HG03159 (cell line): ENCODE data around the gene ADAMTS18.

Source experiments
- ATAC-seq: cut with Tn5 transposase; IDR thresholded peaks from one replicate; pipeline ENCODE4 v1.9.1; 2021; ENCODE audit warnings: mild to moderate bottlenecking, moderate library complexity; ENCODE audit not compliant: unreplicated experiment

The ADAMTS18 gene

DNA sequence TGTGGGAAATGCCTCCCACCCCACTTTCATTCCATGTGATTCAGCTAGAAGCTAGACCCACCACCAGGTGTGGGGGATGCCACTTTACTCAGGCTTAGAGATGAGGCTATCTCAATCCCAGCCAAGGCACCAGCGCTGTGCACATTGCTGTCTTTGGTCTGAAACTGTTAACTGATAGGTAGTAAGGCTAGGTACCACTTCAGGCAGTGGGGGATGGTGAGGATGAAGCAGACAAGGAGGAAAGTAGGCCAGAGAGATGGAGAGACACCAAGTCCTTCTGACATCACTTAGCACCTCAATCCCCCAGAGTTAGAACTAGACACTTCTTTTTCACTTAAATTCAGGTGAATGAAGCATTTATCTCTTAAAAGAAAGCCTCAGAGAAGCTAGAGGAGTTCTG is 35.8 kb downstream of the ADAMTS18 start:
- ATAC-seq = no peak

DNA sequence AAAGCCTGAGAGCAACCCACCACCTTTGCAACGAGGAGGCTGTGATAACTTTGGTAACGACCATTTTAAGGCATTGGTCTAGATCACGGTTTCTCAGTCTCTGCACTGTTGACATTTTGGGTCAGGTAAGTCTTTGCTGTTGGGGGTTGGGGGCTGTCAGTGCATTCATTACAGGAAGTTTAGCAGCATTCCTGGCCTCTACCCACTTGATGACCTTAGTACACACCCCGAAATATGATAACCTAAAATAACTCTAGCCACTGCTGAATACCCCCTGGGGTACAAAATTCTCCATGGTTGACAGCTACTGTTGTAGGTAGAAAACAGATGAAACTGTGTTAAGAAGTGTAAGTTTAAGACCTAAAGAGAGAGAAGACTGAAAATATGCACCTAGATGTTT is 36.3 kb downstream of the ADAMTS18 start:
- no peak for ATAC-seq

DNA sequence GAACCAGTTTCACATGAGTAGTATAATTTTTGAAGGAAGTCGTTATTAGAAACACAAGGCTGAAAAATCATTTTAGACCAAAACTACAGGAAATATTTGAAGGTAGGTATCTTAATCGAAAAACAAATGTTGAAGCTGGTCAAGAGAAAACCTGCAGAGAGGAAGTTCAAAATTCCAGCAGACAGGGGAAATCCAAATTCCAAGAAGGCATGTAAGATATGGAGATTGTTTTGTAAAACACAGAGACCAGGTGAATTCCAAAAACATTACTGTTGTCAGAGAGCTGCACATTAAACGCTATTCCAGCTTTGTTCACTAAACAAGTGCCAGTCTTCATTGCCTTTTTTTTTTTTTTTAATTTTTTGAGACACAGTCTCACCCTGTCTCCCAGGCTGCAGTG is 38.4 kb downstream of the ADAMTS18 start:
- no peak for ATAC-seq

DNA sequence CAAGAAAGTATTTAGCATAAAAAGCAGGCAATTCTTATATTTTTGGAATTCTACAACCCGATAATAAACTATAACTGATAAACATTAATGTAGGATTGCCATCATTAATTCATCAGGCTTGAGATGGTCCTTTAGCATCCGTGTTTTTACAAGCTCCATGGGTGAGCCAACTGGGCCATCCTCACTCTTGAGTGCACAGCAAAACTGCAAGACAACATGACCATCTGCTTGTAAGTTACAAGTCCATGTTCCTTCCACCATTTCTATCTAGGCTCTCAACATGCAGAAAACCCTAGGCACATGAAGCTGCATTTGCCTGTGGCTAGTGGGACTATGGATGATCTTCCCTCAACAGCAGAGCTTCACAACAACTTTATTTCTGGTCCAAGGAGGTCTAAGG is 40.1 kb downstream of the ADAMTS18 start:
- no peak for ATAC-seq

DNA sequence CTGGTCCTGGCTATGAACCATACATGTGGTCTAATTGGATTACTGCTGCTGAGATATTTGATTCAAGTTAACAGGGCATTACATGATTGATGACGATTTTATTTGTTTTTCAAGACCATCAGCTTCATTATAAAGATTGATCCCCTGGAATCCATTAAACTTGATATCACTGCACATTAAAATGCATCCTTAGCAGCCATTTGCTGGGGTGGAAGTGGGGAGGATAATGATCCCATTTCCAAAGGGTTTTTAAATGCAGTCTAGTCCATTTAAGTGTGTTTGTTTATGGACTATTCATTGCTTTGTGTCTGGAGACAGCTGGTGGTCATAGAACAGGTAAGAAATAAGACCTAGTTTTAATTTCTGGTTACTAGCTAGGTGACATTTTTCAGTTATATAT is 40.9 kb downstream of the ADAMTS18 start:
- ATAC-seq = no peak

DNA sequence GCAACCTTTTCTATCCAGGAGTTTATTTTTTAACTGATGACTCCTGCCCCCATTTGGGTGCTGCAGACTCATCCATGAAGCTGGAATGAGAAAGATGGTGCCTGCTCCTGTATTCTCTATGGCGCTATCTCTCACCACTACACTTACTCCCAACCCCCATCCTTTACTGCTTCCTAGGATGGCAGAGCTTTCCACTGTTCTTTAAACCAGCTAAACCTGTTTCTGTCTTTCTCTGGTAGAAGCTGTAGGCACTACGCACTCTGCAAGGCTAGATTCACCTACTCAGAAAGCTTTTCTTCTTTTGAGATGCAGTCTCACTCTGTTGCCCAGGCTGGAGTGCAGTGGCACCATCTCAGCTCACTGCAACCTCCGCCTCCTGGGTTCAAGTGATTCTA is 47.0 kb downstream of the ADAMTS18 start:
- ATAC-seq = no peak

DNA sequence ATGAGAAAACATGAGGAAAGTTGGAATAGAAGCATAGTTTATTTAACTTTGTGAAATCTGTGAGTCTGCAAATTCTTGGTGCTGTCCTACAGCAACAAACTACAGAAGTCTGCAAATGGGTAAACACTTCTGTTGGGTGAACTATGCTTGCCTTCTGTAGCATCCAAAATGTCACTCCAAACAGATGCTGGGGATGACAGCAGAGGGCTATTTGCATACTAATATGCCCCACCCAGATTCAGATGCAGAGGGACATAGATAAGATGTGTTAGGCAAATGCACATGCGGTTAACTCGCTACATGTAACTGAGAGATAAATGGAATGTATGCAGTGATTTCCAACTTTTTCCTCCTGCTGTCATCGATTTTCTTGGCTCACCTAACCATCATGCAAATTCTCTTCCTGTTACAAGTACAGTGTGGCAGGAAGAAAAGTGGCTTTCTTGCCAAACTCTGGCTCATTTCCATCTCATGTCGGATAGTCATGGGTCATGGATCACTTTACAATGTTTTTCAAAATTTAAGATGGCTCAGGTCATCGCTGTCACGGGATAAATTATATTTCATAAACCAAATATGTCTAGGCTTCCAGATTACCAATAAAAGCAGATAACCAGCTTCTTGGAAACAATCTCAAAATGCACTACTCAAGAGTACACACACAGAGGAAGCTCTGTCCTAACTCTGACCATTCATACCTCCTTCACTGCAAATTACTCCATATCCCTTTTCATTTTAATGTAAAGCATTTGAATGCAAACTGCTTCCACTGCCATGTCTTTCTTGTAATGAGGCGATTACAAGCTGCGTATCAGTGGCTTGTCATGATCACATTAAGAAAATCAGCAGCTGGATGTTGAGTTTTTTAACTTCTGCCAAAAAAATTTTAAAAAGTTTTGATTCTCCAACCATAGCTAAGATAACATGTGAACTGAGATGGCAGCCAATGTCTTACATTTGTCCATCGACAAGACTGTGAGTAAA is 47.7 kb downstream of the ADAMTS18 start:
- ATAC-seq = no peak

DNA sequence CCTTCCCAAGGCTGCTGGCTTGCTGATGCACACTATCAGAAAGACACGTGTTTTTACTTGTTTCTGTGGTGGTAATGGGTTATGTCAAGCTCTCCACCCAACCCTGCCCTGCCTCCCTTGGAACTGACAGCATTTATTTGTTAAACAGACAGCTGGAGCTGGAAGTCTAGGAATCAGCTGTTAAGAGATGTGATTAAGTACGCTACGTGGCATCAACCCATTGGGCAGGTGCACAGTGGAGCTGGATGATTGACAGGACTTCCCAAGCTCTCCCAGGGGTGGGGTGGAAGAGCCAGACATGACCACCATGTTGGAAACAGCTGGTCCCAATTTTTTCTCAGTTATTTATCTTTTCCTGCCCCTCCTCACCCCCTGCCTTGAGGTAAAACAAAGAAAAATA is 49.4 kb downstream of the ADAMTS18 start:
- no peak for ATAC-seq

DNA sequence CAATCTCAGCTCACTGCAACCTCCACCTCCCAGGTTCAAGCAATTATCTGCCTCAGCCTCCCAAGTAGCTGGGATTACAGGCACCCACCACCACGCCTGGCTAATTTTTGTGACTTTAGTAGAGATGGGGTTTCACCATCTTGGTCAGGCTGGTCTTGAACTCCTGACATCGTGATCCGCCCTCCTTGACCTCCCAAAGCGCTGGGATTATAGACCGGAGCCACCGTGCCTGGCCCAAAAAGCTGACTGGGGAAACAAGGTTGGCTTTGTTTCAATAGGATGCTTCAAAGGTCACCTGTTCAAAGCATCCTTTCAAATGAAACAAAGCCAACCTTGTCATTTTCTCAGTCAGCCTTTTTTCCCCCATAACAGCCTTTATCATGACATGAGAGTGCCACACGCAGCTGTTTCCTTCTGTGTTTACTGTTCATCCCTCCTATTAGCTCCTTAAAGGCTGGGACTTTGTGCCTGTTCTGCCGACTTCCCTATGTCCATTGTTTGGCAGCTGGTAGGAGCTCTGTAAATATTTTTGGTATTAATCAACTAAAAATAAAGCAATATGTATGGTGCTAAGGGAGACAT is 51.1 kb downstream of the ADAMTS18 start:
- no peak for ATAC-seq

DNA sequence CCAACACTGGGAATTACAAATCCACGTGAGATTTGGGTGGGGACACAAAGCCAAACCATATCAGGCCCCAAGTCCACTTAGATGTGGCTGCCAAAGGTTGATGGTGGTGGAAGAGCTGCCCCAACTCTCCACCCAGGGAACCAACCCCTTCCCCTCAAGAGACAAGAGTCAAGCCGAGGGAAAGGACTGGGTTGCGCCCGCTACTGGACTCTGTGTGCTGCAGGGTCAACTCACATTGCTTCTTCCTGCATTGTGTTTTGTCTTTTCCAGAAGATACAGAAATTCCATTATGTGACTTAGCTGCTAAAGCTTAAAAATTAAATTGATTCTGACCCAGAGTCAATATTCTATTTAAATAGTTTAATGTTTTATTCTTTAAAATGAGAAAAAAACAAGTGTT is 58.5 kb downstream of the ADAMTS18 start:
- no peak for ATAC-seq

DNA sequence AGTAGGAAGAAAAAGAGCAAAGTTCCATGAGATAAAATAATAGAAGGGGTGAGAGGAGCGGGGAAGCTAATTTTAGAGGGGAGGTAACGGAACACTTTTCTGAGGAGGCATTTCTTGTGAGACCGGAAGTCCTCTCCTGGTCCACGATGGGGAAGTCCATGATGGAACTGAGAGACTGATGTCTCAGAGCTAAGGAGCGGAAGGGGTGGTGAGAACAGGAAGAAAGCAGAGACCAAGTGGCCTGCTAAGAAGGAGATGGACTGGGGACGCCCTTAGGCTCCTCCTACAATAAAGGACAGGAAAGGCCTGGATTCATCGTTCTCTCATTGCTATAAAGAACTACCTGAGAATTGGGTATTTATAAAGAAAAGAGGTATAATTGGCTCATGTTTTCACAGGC is 59.4 kb downstream of the ADAMTS18 start:
- ATAC-seq = no peak

DNA sequence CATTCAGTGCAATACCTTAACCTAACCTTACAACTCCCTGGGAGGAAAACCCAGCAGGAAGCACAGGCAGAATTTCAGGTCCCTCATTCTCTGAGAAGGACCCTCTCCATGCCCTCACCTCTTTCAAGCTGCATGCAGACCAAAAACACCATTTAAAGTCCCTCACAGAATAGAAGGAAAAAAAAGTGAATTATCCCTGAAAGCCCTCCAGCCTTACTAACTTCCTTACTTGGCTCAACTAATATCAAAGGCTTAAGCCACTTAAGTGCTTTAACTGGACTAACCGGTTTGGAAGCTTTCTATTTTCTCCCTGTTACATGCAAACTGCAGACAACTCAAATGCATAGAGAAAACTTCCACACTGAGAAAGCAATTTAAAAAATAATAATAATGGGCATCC is 60.5 kb downstream of the ADAMTS18 start:
- ATAC-seq = no peak

DNA sequence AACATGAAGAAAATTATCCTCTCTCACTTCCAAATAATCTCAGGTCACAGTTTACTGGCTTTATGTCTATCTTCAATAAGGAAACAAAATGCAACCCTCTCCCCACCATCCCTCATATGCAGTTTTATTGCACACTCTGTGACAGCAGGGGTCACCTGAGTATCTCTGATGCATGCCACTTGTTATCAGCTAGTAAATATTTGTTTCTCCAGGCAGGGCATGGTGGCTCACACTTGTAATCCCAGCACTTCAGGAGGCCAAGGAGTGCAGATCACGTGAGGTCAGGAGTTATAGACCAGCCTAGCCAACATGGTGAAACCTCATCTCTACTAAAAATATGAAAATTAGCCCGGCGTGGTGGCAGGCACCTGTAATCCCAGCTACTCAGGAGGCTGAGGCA is 61.1 kb downstream of the ADAMTS18 start:
- ATAC-seq = no peak

DNA sequence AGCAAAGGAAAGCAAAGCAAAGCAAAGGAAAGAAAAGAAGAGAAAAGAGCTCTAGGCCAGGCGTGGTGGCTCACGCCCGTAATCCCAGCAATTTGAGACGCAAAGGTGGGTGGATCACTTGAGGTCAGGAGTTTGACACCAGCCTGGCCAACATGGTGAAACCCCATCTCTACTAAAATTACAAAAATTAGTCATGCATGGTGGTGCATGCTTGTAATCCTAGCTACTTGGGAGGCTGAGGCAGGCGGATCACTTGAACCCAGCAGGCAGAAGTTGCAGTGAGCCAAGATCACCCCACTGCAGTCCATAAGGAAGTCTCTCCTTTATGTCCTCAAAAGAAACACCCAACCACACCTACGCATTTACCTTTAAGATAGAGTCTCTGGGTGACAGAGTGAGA is 70.1 kb downstream of the ADAMTS18 start:
- no peak for ATAC-seq

DNA sequence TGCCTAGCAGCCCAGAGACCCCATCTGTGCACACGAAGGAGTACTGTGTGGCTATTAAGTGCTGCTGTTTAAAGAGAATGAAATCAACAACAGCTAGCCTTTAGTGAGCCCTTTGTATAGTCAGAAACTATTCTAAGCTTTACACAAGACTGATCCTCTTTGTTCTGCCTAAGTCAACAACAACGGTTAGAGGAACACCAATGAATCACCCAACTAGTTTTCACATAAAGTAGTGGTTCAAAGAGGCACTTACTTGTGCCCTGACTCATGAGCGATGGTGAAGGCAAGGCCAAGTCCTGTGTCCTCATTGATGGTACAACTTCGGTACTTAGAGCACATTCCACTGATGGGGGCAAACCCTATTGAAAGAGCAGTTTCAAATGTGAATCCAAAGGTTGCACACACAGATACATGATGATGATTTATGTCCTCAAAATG is 75.8 kb downstream of the ADAMTS18 start:
- ATAC-seq = no peak

DNA sequence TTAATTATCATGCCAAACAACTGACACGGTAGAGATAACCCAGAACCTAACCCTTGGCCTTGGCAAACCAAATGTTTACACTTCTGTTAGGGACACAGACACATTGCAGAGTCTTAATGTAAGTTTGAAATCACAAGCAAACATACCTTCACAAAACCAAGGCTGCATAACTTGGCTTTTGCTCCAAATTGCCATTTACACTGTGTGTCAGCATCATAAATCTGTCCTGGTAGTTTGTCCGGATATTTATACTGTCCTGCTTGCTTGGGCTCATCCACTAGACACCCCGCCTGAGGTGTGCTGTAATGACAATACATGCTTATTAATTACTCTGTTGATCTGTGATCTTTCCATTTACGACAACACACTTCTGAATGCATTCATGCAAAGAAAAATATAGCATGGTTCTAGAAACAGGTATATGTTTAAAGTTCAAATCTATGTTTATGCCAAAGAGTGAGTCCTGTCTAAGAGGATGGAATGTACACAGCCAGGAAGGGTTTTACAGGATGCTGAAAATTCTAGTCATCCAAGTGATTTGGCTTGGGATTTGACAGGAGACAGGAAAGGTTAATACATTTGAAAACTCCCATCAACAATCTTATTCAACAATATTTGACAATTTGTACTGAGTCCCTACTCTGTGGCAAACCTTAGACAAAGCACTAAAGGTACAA is 81.1 kb downstream of the ADAMTS18 start:
- no peak for ATAC-seq

DNA sequence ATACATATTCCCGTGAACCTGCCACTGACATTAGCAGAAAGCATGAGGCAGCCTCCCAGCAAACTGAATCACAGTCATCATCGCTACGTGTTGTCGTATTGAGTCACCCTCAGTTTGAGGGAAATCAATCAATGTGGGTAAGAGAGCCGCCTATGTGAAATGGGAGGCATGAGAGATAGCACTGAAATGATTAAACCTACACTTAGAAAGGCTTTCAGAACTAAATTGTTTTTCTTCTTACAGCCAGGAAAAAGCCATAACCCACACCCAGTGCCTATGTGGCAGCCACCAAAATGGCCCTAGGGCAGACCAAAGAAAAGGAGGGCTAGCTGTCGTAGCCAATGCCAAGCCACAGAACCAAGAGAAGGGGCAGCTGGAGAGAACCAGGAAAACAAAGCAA is 90.5 kb downstream of the ADAMTS18 start:
- ATAC-seq = no peak

DNA sequence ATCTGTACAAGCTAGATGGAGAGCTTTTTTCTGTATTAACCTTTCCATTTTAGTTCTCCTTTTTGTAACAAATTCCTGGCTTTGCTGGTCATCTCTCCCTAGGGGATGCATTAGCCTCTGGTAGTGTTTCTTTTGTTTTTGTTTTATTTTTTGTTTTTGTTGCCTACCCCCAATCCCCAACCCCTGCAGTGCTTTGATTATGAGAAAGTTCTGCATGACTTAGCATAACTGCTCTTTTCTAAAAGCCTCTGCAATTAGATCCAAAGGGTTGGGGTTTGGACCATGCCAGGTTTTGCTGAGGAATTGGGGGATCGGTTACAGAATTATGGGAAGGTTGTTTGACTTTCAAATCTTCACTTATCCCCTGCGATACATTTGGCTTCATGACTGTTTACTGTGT is 98.2 kb downstream of the ADAMTS18 start:
- no peak for ATAC-seq

DNA sequence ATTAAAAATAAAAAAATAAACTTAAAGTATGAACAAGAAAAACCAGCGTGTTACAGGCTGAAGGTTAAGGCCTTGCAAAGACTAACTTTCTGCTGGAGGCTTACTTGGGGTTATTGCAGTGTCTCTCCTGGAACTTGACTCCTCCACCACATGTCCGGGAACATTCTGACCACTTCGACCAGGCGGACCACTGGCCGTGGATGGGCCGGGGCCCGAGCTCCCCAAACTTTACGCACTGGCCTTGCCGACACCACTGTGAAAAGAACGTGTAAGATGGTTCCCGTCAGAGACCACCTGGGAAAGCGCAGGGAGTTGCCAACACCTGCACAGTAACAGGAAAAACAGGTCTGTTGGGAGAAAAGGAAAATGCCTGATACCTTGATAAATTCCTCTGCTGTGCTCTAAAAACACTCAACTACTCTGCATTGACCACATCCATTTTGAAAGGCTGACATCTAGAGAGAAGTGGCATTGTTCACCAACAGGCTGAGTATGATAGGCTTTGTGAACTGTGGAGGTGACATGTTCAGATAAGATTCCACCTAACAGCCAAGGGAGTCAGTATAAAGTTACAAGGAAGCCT is 99.1 kb downstream of the ADAMTS18 start:
- ATAC-seq = no peak

DNA sequence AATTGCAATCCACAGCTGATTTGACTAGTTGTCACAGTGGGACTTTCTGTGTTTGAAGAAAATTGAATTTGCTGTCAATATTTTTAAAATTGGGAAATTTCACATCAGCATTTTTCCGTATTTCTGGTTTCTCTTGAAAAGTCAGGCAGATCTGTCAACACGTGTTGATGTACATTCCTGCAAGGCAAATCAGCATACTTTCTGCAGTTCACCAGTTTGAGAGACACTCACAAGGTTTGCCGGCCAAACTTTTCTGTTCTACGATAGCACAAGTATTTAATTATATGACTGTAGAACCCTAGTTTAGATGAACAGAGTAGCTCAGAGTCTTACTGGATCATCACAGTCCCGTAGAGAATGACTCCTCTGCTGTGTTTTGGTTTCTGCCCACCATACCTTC is 102.0 kb downstream of the ADAMTS18 start:
- no peak for ATAC-seq

DNA sequence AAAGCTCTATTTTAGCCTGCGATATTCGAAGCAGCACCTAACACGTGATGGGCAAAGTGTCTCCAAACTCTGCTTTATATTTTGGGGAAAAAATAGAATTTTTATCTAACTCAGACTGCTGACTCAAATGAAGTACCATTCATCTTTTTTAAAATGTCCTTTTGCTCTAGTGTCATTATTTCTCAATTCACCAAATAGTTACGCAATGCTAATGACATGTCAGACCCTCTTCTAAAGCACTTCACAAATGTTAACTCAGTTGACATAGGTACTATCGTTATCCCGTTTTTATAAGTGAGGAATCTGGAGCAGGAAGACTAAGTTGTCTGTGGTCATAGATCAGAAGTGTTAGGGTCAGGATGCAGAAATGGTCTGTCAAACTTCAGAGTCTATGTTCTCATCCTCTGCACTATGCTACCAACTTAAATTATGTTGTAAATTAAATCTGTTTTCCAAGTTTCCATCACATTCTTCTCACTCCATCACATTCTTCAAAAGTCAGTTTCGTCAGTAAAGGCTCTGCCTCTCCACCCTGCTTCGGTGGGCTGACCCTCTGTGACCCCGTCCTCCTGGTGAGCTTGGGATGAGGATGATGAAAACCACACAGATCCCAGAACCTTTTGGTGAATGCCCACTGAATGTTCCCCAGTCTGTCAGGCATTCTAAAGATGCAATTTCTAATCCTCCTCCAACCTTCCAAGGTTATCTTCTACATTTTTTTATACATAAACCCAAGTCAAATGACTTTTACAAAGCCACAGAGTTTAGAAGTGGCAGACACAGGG is 102.8 kb downstream of the ADAMTS18 start:
- ATAC-seq = no peak
